NT2/D1 (cell line): ENCODE data around the gene CCT5.
"Not testable (repeated sequence)": the region's sequence is repeated elsewhere in the genome, so short reads cannot be mapped to it uniquely, and the experiment has no call there.

Experiments used
- DNase-seq: peaks from one replicate; pipeline ENCODE4 v3.0.0-alpha.2; 2011; ENCODE audit warnings: low read depth, low spot score
- H3K27me3 ChIP-seq: 2 replicates; pipeline ENCODE4 v1.6.0; 2011; ENCODE audit warnings: mild to moderate bottlenecking; ENCODE audit not compliant: insufficient read length, insufficient read depth
- H3K36me3 ChIP-seq: 2 replicates; pipeline ENCODE4 v1.6.1; 2011; ENCODE audit warnings: mild to moderate bottlenecking, low read length, mixed read lengths; ENCODE audit not compliant: insufficient read depth, insufficient read length
- H3K4me1 ChIP-seq: 2 replicates; pipeline ENCODE4 v1.5.1; 2011; ENCODE audit not compliant: insufficient read depth, insufficient read length
- H3K4me3 ChIP-seq: 2 replicates; pipeline ENCODE4 v1.5.1; 2011; ENCODE audit warnings: low read depth; ENCODE audit not compliant: insufficient read length
- H3K9ac ChIP-seq: 2 replicates; pipeline ENCODE4 v1.6.0; 2011; ENCODE audit warnings: low read depth; ENCODE audit not compliant: insufficient read length
- H3K9me3 ChIP-seq: 2 replicates; pipeline ENCODE4 v1.5.1; 2011; ENCODE audit warnings: mild to moderate bottlenecking, low read length; ENCODE audit not compliant: insufficient read depth
- SUZ12 ChIP-seq: IDR thresholded peaks from 2 replicates; pipeline ENCODE4 v1.6.1; 2011; ENCODE audit not compliant: insufficient read length, insufficient read depth; ENCODE audit errors: extremely low read depth
- YY1 ChIP-seq: IDR thresholded peaks from 2 replicates; pipeline ENCODE4 v1.6.1; 2011; ENCODE audit not compliant: insufficient read length, insufficient read depth
- ZNF274 ChIP-seq: IDR thresholded peaks from 2 replicates; pipeline ENCODE4 v1.6.1; 2011; ENCODE audit warnings: mild to moderate bottlenecking, low read depth, low read length

Gene CCT5

GRCh38 chr5:10310066-10310779 is 60.1 kb downstream of the CCT5 start:
- Histone ChIP-seq H3K4me1 (peaks cover 3% of the 10 kb centered on the region), H3K9ac (no peak overlapping the region), H3K9me3 (no peaks in the 10 kb centered on the region), H3K36me3 (no peaks in the 10 kb centered on the region), H3K27me3 (no peaks in the 10 kb centered on the region), H3K4me3 (no peak overlapping the region)
- no peak for DNase-seq
- TF ChIP-seq YY1 (no peak), ZNF274 (no peak), SUZ12 (no peak)

- not testable (repeated sequence) for H3K9me3 ChIP-seq, H3K4me1 ChIP-seq, H3K4me3 ChIP-seq, H3K36me3 ChIP-seq, H3K27me3 ChIP-seq, H3K9ac ChIP-seq, DNase-seq
These were observed 60.9 kb downstream of the CCT5 start for GRCh38 chr5:10310835-10311570.

GRCh38 chr5:10311595-10312425 is 61.7 kb downstream of the CCT5 start:
- no peaks in the 10 kb centered on the region for H3K9me3 ChIP-seq
- H3K4me3 ChIP-seq = no peak overlapping the region
- H3K27me3 ChIP-seq = no peaks in the 10 kb centered on the region
- H3K36me3 ChIP-seq = no peaks in the 10 kb centered on the region
- H3K9ac ChIP-seq = no peak overlapping the region
- DNase-seq = no peak
- H3K4me1 ChIP-seq = no peaks in the 10 kb centered on the region
- TF ChIP-seq ZNF274 (no peak), SUZ12 (no peak), YY1 (no peak)

GRCh38 chr5:10315201-10315600 is 65.1 kb downstream of the CCT5 start:
- no peaks in the 10 kb centered on the region for H3K4me1 ChIP-seq
- H3K4me3 ChIP-seq = no peak overlapping the region
- no peak for DNase-seq
- H3K9me3 ChIP-seq = no peaks in the 10 kb centered on the region
- no peaks in the 10 kb centered on the region for H3K27me3 ChIP-seq
- TF ChIP-seq YY1 (no peak), ZNF274 (no peak), SUZ12 (no peak)
- H3K9ac ChIP-seq = no peak overlapping the region
- no peaks in the 10 kb centered on the region for H3K36me3 ChIP-seq
